T-helper 2 cell (primary cell): ENCODE measurements around the gene ADAMTS20.
"Not testable (repeated sequence)": the region's sequence is repeated elsewhere in the genome, so short reads cannot be mapped to it uniquely, and the experiment has no call there.

Experiments used
- DNase-seq, 5 experiments: peaks; one replicate each; pipeline versions ENCODE4 v3.0.0 to v3.0.0-alpha.2; 2012 to 2022

Gene ADAMTS20

DNA sequence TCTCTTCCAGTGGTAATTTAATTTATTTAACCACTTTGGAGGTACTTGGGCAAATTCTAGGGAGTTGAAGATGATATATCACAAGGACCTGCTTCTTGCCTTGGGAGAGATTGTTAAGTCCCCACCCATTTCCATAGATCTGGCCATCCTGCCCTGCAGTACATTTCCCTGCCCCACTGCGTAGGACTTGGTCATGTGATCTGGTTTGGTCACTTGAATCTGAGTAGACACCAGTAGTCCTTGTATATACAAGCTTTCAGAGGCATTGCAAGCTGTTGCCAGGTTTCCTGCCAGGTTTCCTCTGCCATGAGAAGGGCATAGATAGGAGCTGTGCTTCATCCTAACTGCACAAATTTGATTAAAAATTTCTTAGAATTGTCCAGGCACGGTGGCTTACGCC lies 200.0 kb downstream of the ADAMTS20 start:
- DNase-seq = no peak

- no peak for DNase-seq
Observed at GRCh38 chr12:43349863-43350262, 202.1 kb downstream of the ADAMTS20 start.

DNA sequence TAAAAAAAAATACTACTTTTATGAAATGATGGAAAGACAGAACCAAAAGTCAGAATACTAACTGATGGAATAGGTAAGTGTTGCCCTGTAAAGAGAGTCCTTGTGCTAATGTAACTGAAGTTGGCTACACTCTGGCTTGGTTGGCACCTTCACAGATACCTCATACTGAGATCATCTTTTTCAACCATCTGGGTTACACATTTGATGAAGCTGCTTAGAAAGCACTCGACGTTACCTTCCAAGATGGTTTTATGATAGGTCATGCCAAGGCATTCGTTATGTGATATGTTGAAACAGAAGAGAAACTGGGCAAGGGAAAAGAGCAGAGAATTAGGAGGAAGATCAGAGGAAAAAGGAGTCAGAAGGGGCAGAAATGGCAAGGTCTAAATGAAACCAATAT lies 203.8 kb downstream of the ADAMTS20 start:
- DNase-seq = no peak

DNA sequence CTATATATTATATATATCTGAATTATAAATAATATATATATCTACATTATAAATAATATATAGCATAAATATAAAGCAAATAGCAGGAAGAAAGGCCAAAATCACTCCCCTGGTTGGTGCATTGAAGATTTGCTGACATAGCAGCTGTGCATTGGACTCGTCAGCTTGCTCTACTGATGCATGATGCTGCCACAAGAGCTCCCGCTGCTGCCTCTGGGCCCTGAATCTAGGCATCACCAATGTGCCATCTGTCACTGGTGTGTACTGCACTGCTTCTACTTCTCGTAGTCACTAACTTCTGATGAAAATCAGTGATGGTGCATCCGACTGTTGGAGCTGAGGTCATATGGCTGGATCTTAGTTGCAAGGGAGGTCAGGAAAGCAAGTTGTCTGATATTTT lies 205.0 kb downstream of the ADAMTS20 start:
- DNase-seq = no peak

DNA sequence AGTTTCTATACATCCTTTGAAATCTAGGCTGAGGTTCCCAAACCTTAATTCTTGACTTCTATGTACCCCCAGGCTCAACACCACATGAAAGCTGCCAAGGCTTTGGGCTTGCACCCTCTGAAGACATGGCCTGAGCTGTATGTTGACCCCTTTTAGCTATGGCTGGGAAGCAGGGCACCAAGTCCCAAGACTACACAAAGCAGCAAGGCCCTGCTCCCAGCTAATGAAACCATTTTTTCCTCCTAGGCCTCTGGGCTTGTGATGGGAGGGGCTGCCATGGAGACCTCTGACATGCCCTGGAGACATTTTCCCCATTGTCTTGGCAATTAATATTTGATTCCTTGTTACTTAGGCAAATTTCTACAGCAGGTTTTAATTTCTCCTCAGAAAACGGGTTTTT lies 207.0 kb downstream of the ADAMTS20 start:
- no peak for DNase-seq

GRCh38 chr12:43341785-43342313 lies 210.2 kb downstream of the ADAMTS20 start:
- not testable (repeated sequence) for DNase-seq

- peak in 1 of 5 experiments; percentile 1 for DNase-seq
Observed at GRCh38 chr12:43338848-43339526, 213.0 kb downstream of the ADAMTS20 start.

GRCh38 chr12:43337571-43338444 lies 214.2 kb downstream of the ADAMTS20 start:
- DNase-seq = no peak

DNA sequence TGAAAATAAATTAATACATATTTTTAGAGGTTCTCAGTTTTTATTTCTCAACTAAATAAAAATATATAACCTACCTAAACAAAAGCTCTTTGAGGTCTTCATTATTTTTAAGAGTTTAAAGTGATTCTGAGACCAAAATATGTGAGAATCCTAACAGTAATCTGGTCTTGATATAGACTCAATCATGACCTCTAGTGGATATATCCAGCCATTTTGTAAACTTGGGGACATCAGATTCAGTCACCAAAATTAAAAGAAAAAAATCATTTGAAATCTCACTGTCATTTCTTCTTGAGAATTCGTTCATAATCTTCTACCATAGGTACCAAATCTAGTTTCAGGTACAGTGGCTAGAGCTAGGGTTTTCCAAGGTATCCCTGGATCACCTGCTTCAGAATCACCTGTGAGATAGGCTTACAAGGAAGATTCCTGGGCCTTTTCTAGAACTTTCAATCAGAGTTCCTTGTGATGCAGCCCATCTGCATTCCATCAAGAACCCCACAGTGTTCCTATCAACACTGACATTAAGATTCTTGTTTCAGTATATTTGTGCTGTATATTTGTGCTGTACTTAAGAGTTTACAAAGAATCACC lies 214.9 kb downstream of the ADAMTS20 start:
- DNase-seq = no peak

- no peak for DNase-seq
Observed at GRCh38 chr12:43333644-43334043, 218.4 kb downstream of the ADAMTS20 start.

- no peak for DNase-seq
Observed at GRCh38 chr12:43332977-43333640, 218.9 kb downstream of the ADAMTS20 start.

- no peak for DNase-seq
Observed at GRCh38 chr12:43331935-43332334, 220.1 kb downstream of the ADAMTS20 start.

DNA sequence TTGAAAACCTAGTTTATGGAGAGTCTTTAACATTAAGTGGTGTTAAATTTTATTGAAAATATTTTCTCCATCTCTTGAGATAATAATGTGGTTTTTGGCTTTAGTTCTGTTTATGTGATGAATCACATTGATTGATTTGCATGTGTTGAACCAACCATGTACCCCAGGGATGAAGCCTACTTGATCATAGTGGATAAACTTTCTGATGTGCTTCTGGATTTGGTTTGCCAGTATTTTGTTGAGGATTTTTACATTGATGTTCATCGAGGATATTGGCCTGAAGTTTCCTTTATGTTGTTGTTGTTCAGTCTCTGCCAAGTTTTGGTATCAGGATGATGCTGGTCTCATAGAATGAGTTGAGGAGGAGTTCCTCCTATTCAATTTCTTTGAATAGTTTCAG lies 222.6 kb downstream of the ADAMTS20 start:
- DNase-seq = no peak

DNA sequence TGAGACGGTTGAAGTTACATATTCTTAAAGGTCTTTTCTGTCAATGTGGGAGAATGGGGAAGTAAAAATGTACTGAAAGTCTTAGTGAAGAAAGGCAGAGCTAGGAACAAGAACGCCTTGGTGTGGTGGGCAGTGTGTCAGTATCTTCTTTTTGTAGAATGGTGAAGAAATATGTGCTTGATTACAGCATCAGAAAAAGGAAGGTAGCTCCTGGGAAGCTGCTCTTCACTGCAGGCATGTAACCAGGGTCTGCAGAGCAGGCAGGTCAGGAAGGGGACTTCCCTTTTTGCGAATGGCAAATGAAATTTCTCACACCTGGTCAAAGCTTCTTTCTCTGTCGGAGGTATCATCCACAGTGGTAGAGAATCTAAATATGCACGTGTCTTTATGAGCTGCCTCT lies 226.2 kb downstream of the ADAMTS20 start:
- DNase-seq = no peak

GRCh38 chr12:43320281-43320680 lies 231.7 kb downstream of the ADAMTS20 start:
- DNase-seq = no peak

GRCh38 chr12:43318021-43318420 lies 234.0 kb downstream of the ADAMTS20 start:
- no peak for DNase-seq

DNA sequence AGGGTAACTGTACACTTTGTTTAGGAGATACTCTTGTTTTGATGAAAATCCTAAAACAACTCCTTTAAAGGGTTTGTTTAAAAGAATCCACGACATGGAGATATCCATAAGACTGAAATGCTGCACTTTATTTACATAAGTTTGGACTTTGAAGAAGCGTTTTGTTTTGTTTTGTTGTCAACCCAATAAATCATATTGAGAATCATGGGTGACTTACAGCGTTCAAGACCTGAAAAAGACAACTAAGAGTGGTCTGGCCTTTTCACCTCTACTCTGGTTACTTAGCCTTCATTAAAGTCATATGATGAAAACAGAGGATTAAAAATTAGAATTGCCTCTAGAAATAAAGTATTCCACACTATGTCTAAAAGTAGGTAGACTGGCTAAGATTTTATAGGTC lies 234.8 kb downstream of the ADAMTS20 start:
- DNase-seq = no peak

GRCh38 chr12:43316520-43316919 lies 235.5 kb downstream of the ADAMTS20 start:
- DNase-seq = no peak

DNA sequence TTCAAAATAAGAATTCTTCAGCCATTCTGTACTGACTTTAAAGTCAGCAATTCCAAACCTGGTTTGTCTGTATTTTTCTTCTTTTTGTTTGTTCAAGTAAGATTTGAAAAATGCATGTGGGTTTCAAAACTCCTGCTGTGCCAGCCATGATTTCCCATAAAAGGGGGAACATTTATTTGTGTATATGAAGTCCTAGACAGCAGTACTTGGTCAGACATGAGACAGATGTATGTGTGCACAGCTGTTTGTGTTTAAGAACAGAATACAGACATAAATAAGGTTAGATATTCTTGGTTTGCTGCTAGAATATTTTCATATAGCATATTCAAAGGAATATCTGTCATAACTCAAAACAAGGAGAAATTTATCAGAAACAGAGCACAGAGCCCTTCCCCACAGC lies 236.0 kb downstream of the ADAMTS20 start:
- no peak for DNase-seq

GRCh38 chr12:43312991-43313505 lies 239.0 kb downstream of the ADAMTS20 start:
- DNase-seq = no peak

DNA sequence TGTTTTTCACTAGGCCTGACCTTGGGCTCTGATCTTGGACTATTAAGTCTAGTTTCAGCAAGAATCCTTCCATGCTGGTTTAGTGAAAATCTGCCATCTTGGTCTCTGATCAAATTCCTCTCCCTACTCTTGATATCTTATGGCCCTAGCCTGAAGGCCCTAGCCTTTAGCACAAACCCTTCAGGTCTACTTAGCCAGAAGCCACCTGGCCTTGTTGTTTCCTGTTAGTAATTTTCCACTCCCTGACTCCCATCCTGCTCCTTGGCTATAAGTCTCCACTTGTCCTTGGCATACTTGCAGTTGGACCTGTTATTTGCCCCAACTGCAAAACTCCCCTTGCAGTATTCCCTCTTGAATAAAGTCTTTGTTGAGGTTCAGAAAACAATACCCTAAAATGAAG lies 241.4 kb downstream of the ADAMTS20 start:
- DNase-seq = no peak

DNA sequence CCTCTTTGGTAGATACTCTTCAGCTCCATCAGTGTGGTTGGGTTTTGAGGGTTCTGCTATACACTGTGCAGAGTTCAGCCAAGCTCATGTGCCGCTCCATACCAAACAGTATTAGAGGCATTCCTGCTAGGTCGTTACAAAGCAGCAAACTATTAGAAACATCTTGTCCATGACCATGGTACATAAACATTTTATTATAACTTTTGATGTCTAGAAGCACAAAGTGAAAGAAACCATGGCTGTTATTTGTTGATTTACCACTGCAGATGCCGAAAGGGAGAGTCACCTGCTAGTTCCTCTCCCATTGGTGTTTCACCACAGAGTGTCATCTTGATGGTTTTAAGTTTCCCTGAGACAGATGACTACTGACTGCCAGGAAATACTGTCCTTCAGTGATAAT lies 242.0 kb downstream of the ADAMTS20 start:
- no peak for DNase-seq

DNA sequence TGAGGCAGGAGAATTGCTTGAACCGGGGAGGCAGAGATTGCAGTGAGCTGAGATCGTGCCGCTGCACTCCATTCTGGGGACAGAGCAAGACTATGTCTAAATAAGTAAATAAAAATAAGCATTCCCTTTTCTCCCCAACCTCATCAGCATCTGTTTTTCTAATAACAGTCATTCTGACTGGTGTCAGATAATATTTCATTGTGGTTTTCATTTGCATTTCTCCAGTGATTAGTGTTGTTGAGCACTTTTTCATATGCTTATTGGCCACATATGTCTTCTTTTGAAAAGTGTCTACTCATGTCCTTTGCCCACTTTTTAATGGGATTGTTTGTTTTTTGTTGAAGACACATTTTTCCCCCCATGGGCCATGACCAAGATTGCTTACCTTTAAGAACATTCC lies 243.2 kb downstream of the ADAMTS20 start:
- no peak for DNase-seq
